GM10248 (cell line): Measurements from ENCODE around the gene ZG16.

Source experiments
- CTCF ChIA-PET: fragments of 300-600 bp; sonication (Branson Sonifier 250); formaldehyde crosslinking; extraction: SDS; loops from one replicate; lab custom pipeline; 2021; ENCODE audit warnings: antibody characterized with exemption; lab: Yijun Ruan, JAX
- POLR2A ChIA-PET: fragments of 350-650 bp; sonication (Branson Sonifier 250); formaldehyde crosslinking; extraction: SDS; loops from one replicate; lab custom pipeline; 2020; ENCODE audit warnings: antibody characterized with exemption; lab: Yijun Ruan, JAX
- DNase-seq: peaks from one replicate; pipeline ENCODE4 v3.0.0; 2012; ENCODE audit errors: extremely low spot score
- TF ChIP-seq, protein P1 (sequence below): IDR thresholded peaks from 2 replicates; pipeline ENCODE4 v1.5.1; 2012; ENCODE audit warnings: mild to moderate bottlenecking, low read depth; ENCODE audit errors: extremely low read depth, missing control alignments, control extremely low read depth

ZG16 gene

DNA sequence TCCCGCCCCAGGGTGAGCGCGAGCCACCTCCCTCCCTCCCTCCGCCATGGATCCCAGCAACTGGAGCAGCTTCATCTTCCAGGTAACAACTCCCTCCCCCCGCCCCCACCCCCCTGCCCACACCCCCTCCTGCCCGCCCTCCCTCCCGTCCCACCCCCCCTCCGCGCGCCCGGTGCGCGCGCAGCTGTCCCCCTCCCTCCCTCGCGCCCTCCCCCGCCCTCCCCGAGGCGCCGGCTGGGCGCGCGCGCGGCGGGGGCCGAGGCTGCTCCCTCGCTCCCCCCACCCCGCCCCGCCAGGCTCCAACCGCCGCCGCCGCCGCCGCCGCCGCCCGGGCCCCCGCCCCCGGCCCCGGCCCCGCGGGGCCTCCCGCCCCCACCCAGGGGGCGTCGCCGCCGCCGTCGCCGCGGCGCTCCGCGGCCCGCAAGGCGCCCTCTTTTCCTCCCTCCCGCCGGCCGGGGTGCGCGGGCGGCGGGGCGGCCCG lies 28.1 kb downstream of the ZG16 start, which contains the start of gene MAZ:
Gene MAZ (plus strand): TSS at position 431 of the 481 bp plus-strand sequence. CDS start 173 bp downstream, outside the sequence.
- peak; percentile 83 for DNase-seq
- TF ChIP-seq, protein P1, sequence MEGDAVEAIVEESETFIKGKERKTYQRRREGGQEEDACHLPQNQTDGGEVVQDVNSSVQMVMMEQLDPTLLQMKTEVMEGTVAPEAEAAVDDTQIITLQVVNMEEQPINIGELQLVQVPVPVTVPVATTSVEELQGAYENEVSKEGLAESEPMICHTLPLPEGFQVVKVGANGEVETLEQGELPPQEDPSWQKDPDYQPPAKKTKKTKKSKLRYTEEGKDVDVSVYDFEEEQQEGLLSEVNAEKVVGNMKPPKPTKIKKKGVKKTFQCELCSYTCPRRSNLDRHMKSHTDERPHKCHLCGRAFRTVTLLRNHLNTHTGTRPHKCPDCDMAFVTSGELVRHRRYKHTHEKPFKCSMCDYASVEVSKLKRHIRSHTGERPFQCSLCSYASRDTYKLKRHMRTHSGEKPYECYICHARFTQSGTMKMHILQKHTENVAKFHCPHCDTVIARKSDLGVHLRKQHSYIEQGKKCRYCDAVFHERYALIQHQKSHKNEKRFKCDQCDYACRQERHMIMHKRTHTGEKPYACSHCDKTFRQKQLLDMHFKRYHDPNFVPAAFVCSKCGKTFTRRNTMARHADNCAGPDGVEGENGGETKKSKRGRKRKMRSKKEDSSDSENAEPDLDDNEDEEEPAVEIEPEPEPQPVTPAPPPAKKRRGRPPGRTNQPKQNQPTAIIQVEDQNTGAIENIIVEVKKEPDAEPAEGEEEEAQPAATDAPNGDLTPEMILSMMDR, result no peak
- POLR2A ChIA-PET, result no interaction called here
- CTCF ChIA-PET, result interaction anchor here (3.6 kb wide), 1 partner anchor 11 kb away, joined by 39 read pairs; the partner anchor contains the start of gene PAGR1

DNA sequence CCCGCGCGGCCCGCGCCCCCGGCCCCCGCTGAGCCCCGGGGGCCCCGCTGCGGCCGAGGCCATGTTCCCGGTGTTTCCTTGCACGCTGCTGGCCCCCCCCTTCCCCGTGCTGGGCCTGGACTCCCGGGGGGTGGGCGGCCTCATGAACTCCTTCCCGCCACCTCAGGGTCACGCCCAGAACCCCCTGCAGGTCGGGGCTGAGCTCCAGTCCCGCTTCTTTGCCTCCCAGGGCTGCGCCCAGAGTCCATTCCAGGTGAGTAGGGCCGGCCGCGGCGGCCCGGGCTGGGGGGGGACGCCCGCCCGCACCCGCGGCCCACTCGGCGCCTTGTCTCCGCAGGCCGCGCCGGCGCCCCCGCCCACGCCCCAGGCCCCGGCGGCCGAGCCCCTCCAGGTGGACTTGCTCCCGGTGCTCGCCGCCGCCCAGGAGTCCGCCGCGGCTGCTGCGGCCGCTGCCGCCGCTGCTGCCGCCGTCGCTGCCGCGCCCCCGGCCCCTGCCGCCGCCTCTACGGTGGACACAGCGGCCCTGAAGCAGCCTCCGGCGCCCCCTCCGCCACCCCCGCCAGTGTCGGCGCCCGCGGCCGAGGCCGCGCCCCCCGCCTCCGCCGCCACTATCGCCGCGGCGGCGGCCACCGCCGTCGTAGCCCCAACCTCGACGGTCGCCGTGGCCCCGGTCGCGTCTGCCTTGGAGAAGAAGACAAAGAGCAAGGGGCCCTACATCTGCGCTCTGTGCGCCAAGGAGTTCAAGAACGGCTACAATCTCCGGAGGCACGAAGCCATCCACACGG lies 28.8 kb downstream of the ZG16 start:
- TF ChIP-seq, protein P1, result no peak
- ChIA-PET CTCF (interaction anchor here (0.9 to 3.6 kb wide), 11 partner anchors 8 to 178 kb away, joined by 3 to 39 read pairs (median 5); partner anchors contain the start of genes KIF22, MVP and PAGR1), POLR2A (interaction anchor here (1.4 to 1.8 kb wide), 2 partner anchors 9 to 16 kb away, joined by 4 to 8 read pairs; partner anchors contain the start of genes KIF22 and PAGR1)
- DNase-seq, result peak; percentile 36

DNA sequence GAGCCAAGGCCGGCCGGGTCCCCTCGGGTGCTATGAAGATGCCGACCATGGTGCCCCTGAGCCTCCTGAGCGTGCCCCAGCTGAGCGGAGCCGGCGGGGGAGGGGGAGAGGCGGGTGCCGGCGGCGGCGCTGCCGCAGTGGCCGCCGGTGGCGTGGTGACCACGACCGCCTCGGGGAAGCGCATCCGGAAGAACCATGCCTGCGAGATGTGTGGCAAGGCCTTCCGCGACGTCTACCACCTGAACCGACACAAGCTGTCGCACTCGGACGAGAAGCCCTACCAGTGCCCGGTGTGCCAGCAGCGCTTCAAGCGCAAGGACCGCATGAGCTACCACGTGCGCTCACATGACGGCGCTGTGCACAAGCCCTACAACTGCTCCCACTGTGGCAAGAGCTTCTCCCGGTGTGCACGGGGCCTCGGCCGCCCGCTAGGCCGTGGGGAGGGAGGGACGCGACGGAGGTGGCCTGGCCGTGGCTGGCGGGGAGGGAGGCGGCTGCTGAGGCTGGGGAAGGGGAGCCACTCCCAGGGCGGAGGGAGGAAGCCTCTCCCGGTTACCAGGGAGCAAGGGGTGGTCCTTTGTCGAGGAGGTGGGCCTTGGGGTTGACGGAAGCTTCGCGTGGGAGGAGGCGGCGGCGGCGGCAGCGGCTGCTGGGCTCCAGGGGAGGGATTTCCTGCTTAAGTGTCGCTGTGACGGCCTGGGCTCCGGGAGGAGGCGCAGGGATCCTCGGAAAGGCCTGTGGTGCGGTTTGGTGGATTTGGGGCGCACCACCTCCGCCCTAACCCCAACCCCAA lies 29.6 kb downstream of the ZG16 start:
- peak; percentile 77 for DNase-seq
- TF ChIP-seq, protein P1, result peak; percentile 47
- CTCF ChIA-PET, result interaction anchor here (0.9 to 3.6 kb wide), 13 partner anchors 9 to 225 kb away, joined by 3 to 39 read pairs (median 5); partner anchors contain the start of genes KIF22, MVP and PAGR1
- POLR2A ChIA-PET, result interaction anchor here (1.4 to 1.8 kb wide), 2 partner anchors 9 to 17 kb away, joined by 4 to 8 read pairs; partner anchors contain the start of genes KIF22 and PAGR1

DNA sequence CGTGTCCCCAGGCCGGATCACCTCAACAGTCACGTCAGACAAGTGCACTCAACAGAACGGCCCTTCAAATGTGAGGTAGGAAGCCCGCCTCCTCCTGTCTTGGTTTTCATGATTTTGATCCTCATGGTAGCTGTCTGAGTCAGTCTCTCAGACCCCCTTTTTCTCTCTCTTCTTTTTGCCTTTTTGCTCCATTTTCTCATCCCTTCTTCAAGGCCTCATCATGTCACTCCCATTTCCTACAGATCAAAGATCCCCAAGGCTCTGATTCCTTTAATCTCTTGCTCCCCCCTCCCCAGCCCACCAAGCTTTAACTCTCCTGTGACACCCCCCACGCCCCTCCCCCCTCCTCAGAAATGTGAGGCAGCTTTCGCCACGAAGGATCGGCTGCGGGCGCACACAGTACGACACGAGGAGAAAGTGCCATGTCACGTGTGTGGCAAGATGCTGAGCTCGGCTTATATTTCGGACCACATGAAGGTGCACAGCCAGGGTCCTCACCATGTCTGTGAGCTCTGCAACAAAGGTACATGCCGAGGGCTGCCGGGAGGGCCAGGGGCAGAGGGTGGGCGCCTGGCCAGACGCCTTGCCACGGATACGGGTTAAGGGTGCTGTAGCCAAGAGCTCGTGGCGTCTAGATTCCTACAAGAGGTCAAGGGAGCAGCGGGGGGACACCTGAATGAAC lies 30.3 kb downstream of the ZG16 start:
- DNase-seq, result no peak
- CTCF ChIA-PET, result interaction anchor here (1.1 to 3.6 kb wide), 12 partner anchors 9 to 224 kb away, joined by 3 to 39 read pairs (median 6); partner anchors contain the start of genes KIF22, MVP and PAGR1
- TF ChIP-seq, protein P1, result no peak
- POLR2A ChIA-PET, result interaction anchor here (1.4 to 1.8 kb wide), 2 partner anchors 8 to 18 kb away, joined by 4 to 8 read pairs; partner anchors contain the start of genes KIF22 and PAGR1

DNA sequence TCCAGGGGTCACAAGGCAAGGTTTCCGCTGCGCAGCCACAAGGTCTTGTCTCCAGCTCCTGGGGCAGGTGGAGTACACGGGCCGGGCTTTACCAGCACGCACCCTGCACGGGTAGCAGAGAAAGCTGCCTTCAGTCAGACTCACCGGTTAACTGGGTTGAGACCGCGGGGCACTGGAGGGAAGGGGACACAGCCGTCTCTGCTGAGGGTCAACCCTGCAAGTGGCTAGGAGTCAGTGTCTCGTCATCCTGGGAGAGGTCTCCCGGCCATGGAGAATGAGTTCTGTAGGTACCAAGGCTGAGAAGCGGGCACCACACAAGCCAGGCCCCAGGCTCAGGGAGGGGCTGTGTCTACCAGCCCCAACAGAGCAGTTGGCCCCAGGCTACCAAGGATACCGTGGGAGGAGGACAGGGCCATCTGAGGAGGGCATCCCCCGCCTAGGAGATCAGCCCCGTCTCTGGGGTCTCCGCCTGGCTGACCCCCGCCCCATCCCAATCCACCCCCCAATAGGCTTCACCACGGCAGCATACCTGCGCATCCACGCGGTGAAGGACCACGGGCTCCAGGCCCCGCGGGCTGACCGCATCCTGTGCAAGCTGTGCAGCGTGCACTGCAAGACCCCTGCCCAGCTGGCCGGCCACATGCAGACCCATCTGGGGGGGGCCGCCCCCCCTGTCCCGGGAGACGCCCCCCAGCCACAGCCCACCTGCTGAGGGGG lies 31.1 kb downstream of the ZG16 start:
- ChIA-PET CTCF (interaction anchor here (1.7 to 3.6 kb wide), 5 partner anchors 8 to 118 kb away, joined by 5 to 39 read pairs (median 8); partner anchors contain the start of genes MVP and PAGR1), POLR2A (interaction anchor here (2.0 kb wide), 1 partner anchor 12 kb away, joined by 5 read pairs; no protein-coding TSS in a partner anchor)
- DNase-seq, result no peak
- TF ChIP-seq, protein P1, result no peak
